ENCODE measurements around the gene TSPAN10. TPM values are rescaled to one million over a fixed set of nuclear protein-coding genes. Genes with fewer than 3 reads are reported as not detected.
A peak's percentile ranks its signal among the peaks of the same experiment; 100 is the strongest.

Gene TSPAN10
- total and polyA plus RNA-seq, 2 of the 13 experiments (the other 11 are each of a cell fraction or from before 2014, with no cell fraction given) = 0.54 to 0.75 TPM

DNA sequence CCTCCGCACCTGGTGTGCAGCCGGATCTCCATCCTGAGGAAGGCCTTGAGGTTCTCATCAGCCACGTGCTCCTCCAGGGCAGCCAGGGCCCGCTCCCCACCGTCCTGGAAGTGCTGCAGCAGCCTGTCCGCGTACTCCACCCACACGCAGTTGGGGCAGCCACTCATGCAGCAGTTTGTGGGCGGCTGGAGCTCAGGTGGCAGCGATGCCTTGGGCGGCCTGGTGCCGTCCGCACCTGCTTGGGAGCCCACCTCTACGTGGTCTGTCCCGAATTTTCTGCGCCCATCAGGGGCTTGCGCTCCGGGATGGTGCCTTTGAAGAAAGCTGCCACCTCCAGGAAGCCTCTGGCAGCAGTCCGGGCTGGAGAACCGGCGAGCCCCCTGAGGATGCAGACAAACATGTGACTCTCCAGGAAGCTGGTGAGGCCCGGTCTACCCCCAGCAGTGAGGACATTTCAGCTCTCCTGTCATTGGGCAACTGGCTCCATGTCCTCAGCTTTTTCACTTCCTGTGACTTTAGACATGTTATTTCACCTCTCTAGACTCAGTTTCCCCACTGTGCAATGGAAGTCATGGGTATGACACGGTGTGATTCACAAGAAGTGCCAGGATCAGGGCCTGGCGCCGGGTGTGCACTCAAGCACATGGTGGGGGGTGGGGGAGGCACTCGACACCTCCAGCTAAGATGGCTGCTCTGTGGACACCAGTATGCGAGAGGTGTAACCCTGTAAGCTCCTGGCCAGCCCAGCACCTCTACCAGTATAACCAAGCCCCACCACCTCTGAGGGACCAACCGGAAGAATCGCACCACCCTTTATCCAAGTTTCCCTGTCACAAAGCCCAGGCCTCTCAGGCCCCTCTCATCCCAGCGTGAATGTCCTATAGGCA, 28.5 kb downstream of the TSPAN10 start:
- 69% methylated on average over 22 of the region's 30 CpGs for WGBS (ENCODE audit: low lambda C conversion rate)
- in situ Hi-C loops (cut with HindIII; ENCODE audit: extremely low pct_ligation_motif_present, low pct_unique_long_range_greater_than_20kb) (no loop called here), intact Hi-C loops (cut with micrococcal nuclease; ENCODE audit: unreplicated experiment) (loop anchor here (2.0 to 5.0 kb wide), 2 partner anchors 29 to 37 kb away; partner anchors contain the start of genes MRPL12, NPLOC4 and TSPAN10)
- peaks cover 9 to 20% of the 10 kb centered on the region in 2 experiments for H3K36me3 ChIP-seq (replicated peaks in 1 of 2; ENCODE audit: control insufficient read depth in 1 of 2, insufficient read depth in 2 of 2, low read length in 2 of 2)
- FAIRE-seq = peak; percentile 60
- H3K9ac ChIP-seq (ENCODE audit: insufficient read depth, low read depth, low read length) = peak overlapping the region; percentile 92
- peaks cover 31% of the 10 kb centered on the region for H3K4me1 ChIP-seq (ENCODE audit: insufficient read depth, low read length)
- ChIA-PET CTCF (ENCODE audit: low intra/inter-chr PET ratio, low total read pairs) (no interaction called here), POLR2A (interaction anchor here (0.6 to 6.3 kb wide), 21 partner anchors 10 to 442 kb away, joined by 3 to 68 read pairs (median 5); partner anchors contain the start of genes ARL16, CEP131, FAAP100 and HGS)
- H3K79me2 ChIP-seq (ENCODE audit: insufficient read depth, low read length) = peaks cover 30% of the 10 kb centered on the region
- H3K4me3 ChIP-seq (replicated peaks in 1 of 3; ENCODE audit: insufficient read depth in 1 of 3, low read depth in 2 of 3, low read length in 3 of 3) = peak overlapping the region; percentile 86 to 98 (median 96)
- DNase-seq (ENCODE audit: low spot score) = peak; percentile 47
- no peaks in the 10 kb centered on the region for H3K9me3 ChIP-seq (ENCODE audit: low read length)
- peak; percentile 31 for ATAC-seq
- no peaks in the 10 kb centered on the region for H4K20me1 ChIP-seq (ENCODE audit: insufficient read depth, low read length)
- peak overlapping the region; percentile 81 for H3K27ac ChIP-seq (ENCODE audit: extremely low read length, insufficient read depth, low read length)
- peak overlapping the region; percentile 92 for H3K4me2 ChIP-seq (ENCODE audit: low read depth, low read length)
- H2AFZ ChIP-seq (ENCODE audit: low read length) = no peak overlapping the region
- no peaks in the 10 kb centered on the region; a peak in 1 of 5 replicates for H3K27me3 ChIP-seq (ENCODE audit: control insufficient read depth in 1 of 2, insufficient read depth in 2 of 2, low read length in 2 of 2)
- BruUV-seq (replicated peaks) = no TSS peak
- TF ChIP-seq ZNF160 (CRISPR knock-in tag; IDR thresholded peaks at IDR 0.05) = 0 out of 2 replicates have a peak, but pooled peaks have one; percentile 1
- TF ChIP-seq, protein P1, sequence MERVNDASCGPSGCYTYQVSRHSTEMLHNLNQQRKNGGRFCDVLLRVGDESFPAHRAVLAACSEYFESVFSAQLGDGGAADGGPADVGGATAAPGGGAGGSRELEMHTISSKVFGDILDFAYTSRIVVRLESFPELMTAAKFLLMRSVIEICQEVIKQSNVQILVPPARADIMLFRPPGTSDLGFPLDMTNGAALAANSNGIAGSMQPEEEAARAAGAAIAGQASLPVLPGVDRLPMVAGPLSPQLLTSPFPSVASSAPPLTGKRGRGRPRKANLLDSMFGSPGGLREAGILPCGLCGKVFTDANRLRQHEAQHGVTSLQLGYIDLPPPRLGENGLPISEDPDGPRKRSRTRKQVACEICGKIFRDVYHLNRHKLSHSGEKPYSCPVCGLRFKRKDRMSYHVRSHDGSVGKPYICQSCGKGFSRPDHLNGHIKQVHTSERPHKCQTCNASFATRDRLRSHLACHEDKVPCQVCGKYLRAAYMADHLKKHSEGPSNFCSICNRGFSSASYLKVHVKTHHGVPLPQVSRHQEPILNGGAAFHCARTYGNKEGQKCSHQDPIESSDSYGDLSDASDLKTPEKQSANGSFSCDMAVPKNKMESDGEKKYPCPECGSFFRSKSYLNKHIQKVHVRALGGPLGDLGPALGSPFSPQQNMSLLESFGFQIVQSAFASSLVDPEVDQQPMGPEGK (CRISPR knock-in tag; IDR thresholded peaks at IDR 0.05) = peak; percentile 72
- TF ChIP-seq ZBTB8A (CRISPR knock-in tag; IDR thresholded peaks at IDR 0.05; ENCODE audit: borderline replicate concordance, low read depth) = no peak
- no peak for TF ChIP-seq ZFY (CRISPR knock-in tag; IDR thresholded peaks at IDR 0.05)
- peak; percentile 63 for TF ChIP-seq RBM39 (IDR thresholded peaks at IDR 0.05; ENCODE audit: low read depth, low read length, poor library complexity, severe bottlenecking)
- 0 out of 2 replicates have a peak, but pooled peaks have one; percentile 92 for TF ChIP-seq ZNF354B (CRISPR knock-in tag; IDR thresholded peaks at IDR 0.05)
- TF ChIP-seq ZNF441 (CRISPR knock-in tag; IDR thresholded peaks at IDR 0.05; ENCODE audit: borderline replicate concordance) = 0 out of 2 replicates have a peak, but pooled peaks have one; percentile 11
- 0 out of 2 replicates have a peak, but pooled peaks have one; percentile 13 for TF ChIP-seq ELF1 (CRISPR knock-in tag; IDR thresholded peaks at IDR 0.05)
- TF ChIP-seq ZNF230 (CRISPR knock-in tag; IDR thresholded peaks at IDR 0.05) = 0 out of 2 replicates have a peak, but pooled peaks have one; percentile 9
- no peak for TF ChIP-seq ZNF644 (CRISPR knock-in tag; IDR thresholded peaks at IDR 0.05; ENCODE audit: low read depth)
- TF ChIP-seq TMF1 (CRISPR knock-in tag; IDR thresholded peaks at IDR 0.05; ENCODE audit: low read depth) = peak; percentile 77; the same call in 1 of the 2 replicates
- no peak for TF ChIP-seq ATAD3A (CRISPR knock-in tag; IDR thresholded peaks at IDR 0.05)
- TF ChIP-seq KLF13 (CRISPR knock-in tag; IDR thresholded peaks at IDR 0.05) = 0 out of 2 replicates have a peak, but pooled peaks have one; percentile 67
- peak; percentile 63; the same call in 1 of the 2 replicates for TF ChIP-seq AHR (CRISPR knock-in tag; IDR thresholded peaks at IDR 0.05)
- 0 out of 2 replicates have a peak, but pooled peaks have one; percentile 60 for TF ChIP-seq THAP8 (CRISPR knock-in tag; IDR thresholded peaks at IDR 0.05; ENCODE audit: borderline replicate concordance)
- no peak; the same call in 1 of the 2 replicates for TF ChIP-seq POLR2AphosphoS5 (IDR thresholded peaks at IDR 0.05; ENCODE audit: low read depth, low read length)
- peak; percentile 60 for TF ChIP-seq RBM22 (optimal IDR thresholded peaks at IDR 0.05; ENCODE audit: low read length)
- no peak for TF ChIP-seq TP53 (CRISPR knock-in tag; conservative IDR thresholded peaks at IDR 0.05)
- 0 out of 4 replicates have a peak, but pooled peaks of 1 of the 2 experiments have one; percentile 12 for TF ChIP-seq KLF16 (CRISPR knock-in tag; IDR thresholded peaks at IDR 0.05)
- peak; percentile 4; the same call in 1 of the 2 replicates for TF ChIP-seq GATAD2A (CRISPR knock-in tag; IDR thresholded peaks at IDR 0.05)
- TF ChIP-seq MXI1 (IDR thresholded peaks at IDR 0.05; ENCODE audit: borderline replicate concordance, low read depth, low read length) = 0 out of 3 replicates have a peak, but pooled peaks have one; percentile 41
- TF ChIP-seq SIN3A (IDR thresholded peaks at IDR 0.05; ENCODE audit: borderline replicate concordance, low read depth, low read length) = peak; percentile 26; the same call in 1 of the 2 replicates

All from HepG2 (cell line).